MM.1S (cell line): ENCODE measurements around the gene LMCD1.

Experiments
- EZH2 ChIP-seq: fragments of 300-600 bp; sonication (generic); optimal IDR thresholded peaks from 2 replicates; pipeline ENCODE3; 2017; ENCODE audit warnings: low read depth, mild to moderate bottlenecking, antibody characterized with exemption, low read length, mixed read lengths
- EZH2phosphoT487 ChIP-seq: fragments of 300-600 bp; sonication (generic); IDR thresholded peaks from 2 replicates; pipeline ENCODE4 v1.6.1; 2018; ENCODE audit warnings: antibody characterized with exemption, low read length
- TF ChIP-seq, protein P1 (sequence below): fragments of 300-600 bp; sonication (generic); IDR thresholded peaks from 2 replicates; pipeline ENCODE4 v1.5.1; 2016; ENCODE audit warnings: antibody characterized with exemption, low read length, mixed read lengths

DNA sequence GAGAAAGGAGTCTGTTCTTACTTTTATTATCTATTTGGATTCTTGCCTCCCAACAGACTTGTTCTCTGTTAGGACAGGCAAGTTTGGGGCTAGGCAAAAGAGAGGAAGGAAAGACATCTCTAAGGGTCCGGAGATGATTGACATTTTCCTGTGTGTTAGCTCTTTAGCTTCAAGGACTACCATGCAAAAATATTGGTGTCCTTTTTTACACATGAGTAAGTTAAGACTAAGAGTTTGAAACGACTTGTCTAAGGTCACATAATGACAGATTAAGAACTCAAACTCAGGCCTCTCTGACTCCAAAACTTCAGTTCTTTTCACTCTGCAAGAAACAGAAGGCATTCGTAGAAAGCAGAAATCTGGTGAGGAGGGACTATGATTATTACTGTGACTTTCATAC lies 5.9 kb downstream of the LMCD1 start:
- TF ChIP-seq, protein P1, sequence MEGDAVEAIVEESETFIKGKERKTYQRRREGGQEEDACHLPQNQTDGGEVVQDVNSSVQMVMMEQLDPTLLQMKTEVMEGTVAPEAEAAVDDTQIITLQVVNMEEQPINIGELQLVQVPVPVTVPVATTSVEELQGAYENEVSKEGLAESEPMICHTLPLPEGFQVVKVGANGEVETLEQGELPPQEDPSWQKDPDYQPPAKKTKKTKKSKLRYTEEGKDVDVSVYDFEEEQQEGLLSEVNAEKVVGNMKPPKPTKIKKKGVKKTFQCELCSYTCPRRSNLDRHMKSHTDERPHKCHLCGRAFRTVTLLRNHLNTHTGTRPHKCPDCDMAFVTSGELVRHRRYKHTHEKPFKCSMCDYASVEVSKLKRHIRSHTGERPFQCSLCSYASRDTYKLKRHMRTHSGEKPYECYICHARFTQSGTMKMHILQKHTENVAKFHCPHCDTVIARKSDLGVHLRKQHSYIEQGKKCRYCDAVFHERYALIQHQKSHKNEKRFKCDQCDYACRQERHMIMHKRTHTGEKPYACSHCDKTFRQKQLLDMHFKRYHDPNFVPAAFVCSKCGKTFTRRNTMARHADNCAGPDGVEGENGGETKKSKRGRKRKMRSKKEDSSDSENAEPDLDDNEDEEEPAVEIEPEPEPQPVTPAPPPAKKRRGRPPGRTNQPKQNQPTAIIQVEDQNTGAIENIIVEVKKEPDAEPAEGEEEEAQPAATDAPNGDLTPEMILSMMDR = no peak
- TF ChIP-seq EZH2 (no peak), EZH2phosphoT487 (no peak)
